Activated naive CD8-positive, alpha-beta T cell (primary cell): Measurements from ENCODE around the gene CRY2.
A peak's percentile ranks its signal among the peaks of the same experiment; 100 is the strongest.
"Not testable (repeated sequence)": the region's sequence is repeated elsewhere in the genome, so short reads cannot be mapped to it uniquely, and the experiment has no call there.

ENCODE experiments used
- H3K27ac Mint-ChIP-seq: one replicate; pipeline ENCODE4 v1.8.0; 2021; ENCODE audit warnings: mixed read lengths
- H3K27me3 Mint-ChIP-seq: one replicate; pipeline ENCODE4 v1.8.0; 2021; ENCODE audit warnings: mixed read lengths
- H3K36me3 Mint-ChIP-seq: one replicate; pipeline ENCODE4 v1.8.0; 2021; ENCODE audit warnings: mixed read lengths
- H3K4me1 Mint-ChIP-seq: one replicate; pipeline ENCODE4 v1.8.0; 2021; ENCODE audit warnings: low read depth, mixed read lengths
- H3K4me3 Mint-ChIP-seq: one replicate; pipeline ENCODE4 v1.8.0; 2021; ENCODE audit warnings: mild to moderate bottlenecking, mixed read lengths
- H3K9me3 Mint-ChIP-seq: one replicate; pipeline ENCODE4 v1.8.0; 2021; ENCODE audit warnings: low read depth, mixed read lengths

Gene CRY2

GRCh38 chr11:45889555-45889954 lies 42.3 kb downstream of the CRY2 start:
- Mint-ChIP-seq H3K4me3 (no peak overlapping the region), H3K36me3 (no peaks in the 10 kb centered on the region), H3K27me3 (peaks cover under 1% of the 10 kb centered on the region), H3K27ac (no peak overlapping the region), H3K4me1 (peaks cover 5% of the 10 kb centered on the region), H3K9me3 (no peaks in the 10 kb centered on the region)

GRCh38 chr11:45889966-45890365 lies 42.7 kb downstream of the CRY2 start:
- H3K9me3 Mint-ChIP-seq = no peaks in the 10 kb centered on the region
- H3K27me3 Mint-ChIP-seq = peaks cover 4% of the 10 kb centered on the region
- no peak overlapping the region for H3K4me3 Mint-ChIP-seq
- H3K36me3 Mint-ChIP-seq = no peaks in the 10 kb centered on the region
- H3K4me1 Mint-ChIP-seq = peaks cover 4% of the 10 kb centered on the region
- no peak overlapping the region for H3K27ac Mint-ChIP-seq

GRCh38 chr11:45890886-45891550 lies 43.7 kb downstream of the CRY2 start:
- Mint-ChIP-seq H3K27ac (no peak overlapping the region), H3K4me3 (no peak overlapping the region), H3K27me3 (peaks cover 10% of the 10 kb centered on the region), H3K36me3 (no peaks in the 10 kb centered on the region), H3K9me3 (no peaks in the 10 kb centered on the region), H3K4me1 (no peaks in the 10 kb centered on the region)

DNA sequence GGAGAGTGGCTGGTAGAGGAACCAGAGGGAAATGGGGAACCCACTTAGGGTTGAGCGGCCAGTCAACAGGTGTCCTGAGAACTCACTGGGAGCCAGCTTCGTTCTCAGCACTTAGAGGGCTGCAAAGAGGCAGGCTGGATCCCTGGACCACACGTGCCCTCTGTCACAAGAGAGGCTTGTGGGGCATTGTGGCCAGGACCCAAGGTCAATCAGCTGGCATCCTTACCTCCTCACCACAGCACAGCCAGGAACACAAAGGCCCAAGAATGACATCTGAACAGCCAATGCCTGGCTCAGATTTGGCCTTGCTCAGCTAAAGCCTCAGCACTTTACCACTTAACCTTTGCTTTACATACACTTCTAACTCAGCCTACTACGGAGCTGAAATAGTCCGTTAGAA lies 45.6 kb downstream of the CRY2 start:
- Mint-ChIP-seq H3K27me3 (peaks cover 11% of the 10 kb centered on the region), H3K36me3 (no peaks in the 10 kb centered on the region), H3K27ac (no peak overlapping the region), H3K9me3 (no peaks in the 10 kb centered on the region), H3K4me1 (no peaks in the 10 kb centered on the region), H3K4me3 (no peak overlapping the region)

- H3K27me3 Mint-ChIP-seq = peaks cover 16% of the 10 kb centered on the region
- no peak overlapping the region for H3K27ac Mint-ChIP-seq
- no peak overlapping the region for H3K4me3 Mint-ChIP-seq
- no peaks in the 10 kb centered on the region for H3K36me3 Mint-ChIP-seq
- H3K4me1 Mint-ChIP-seq = peaks cover 2% of the 10 kb centered on the region
- no peaks in the 10 kb centered on the region for H3K9me3 Mint-ChIP-seq
Measured at GRCh38 chr11:45894555-45895247, 47.4 kb downstream of the CRY2 start.

DNA sequence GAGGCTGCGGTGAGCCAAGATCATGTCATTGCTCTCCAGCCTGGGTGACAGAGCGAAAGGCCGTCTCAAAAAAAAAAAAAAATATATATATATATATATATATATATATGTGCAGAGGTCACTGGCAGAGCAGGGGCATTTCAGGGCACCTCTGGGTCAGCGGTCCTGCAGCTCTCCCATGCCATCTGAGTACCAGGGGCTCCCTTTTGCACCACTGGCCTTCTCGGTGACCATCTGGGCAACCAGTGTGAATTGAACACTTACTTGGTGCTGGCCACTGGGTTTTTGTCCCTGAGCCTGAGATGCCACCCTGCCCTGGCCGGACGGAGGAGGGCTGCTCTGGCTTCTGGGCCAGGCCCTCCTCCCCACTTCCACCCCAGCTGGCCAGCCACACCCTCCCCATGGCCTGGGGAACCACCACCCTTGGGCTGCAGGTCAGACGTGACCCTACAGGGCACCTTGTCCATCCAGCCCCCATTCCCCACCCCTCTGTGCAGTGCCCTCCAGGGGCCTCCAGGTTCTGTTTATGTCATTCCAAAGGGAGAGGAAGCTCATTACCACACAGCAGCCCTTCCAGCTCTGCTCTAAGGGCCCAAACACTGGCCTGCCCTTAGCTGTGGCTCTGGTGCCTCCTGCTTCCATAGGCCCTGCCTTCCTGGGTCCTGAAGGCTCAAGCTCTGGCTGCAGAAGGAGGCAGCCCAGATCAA lies 48.4 kb downstream of the CRY2 start:
- H3K4me1 Mint-ChIP-seq = peaks cover 2% of the 10 kb centered on the region
- no peaks in the 10 kb centered on the region for H3K9me3 Mint-ChIP-seq
- no peaks in the 10 kb centered on the region for H3K36me3 Mint-ChIP-seq
- H3K27ac Mint-ChIP-seq = no peak overlapping the region
- H3K27me3 Mint-ChIP-seq = peaks cover 16% of the 10 kb centered on the region
- no peak overlapping the region for H3K4me3 Mint-ChIP-seq

DNA sequence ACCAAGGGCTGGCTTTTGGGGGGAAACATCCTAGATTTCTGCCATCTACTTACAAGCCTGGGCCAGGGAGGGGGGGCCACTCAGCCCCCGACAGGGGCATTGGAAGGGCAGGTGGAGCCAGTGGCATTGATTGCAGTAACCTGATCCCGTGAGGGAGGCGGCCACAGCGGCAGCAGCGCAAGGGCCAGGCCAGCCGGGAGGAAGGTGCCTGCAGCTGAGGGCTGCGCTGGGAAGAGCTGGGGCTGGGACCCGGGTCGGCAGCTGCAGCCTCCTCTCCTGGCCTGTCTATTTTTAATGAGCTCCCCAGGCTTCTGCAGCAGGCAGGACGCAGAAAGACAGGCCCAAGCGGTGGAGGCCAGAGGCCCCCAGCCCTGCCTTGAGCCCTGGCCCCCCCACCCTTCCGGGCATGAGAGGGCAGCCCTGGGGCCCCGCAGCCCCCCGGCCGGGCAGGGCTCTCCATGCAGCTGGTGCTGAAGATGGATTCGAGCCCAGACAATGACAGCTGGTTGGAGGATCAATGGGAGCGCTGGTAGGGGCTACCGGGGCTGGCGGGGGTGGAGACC lies 49.2 kb downstream of the CRY2 start:
- Mint-ChIP-seq H3K9me3 (no peaks in the 10 kb centered on the region), H3K36me3 (no peaks in the 10 kb centered on the region), H3K4me1 (peaks cover 2% of the 10 kb centered on the region), H3K27ac (no peak overlapping the region), H3K27me3 (peaks cover 16% of the 10 kb centered on the region), H3K4me3 (no peak overlapping the region)

DNA sequence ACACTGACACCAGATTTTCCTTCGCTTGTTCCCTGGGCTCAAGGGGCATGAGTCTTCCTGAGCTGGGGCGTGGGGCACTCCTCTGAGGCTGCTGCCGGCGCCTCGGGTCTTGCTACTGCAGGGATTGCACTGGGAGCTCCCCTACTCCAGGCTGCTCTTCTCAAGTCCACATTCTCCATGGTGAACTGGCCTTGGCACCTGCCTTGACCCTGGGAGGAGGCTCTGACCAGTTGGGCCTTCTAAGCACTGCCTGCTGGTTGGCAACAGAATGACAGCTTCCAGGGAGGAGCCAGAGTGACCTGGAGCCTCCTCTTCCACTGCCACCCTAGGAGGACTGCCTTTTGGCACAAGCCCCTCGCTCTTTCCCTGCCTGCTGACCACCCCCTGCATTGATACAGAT lies 50.3 kb downstream of the CRY2 start:
- H3K4me3 Mint-ChIP-seq = no peak overlapping the region
- H3K4me1 Mint-ChIP-seq = peaks cover 2% of the 10 kb centered on the region
- H3K9me3 Mint-ChIP-seq = no peaks in the 10 kb centered on the region
- H3K27me3 Mint-ChIP-seq = peaks cover 16% of the 10 kb centered on the region
- no peaks in the 10 kb centered on the region for H3K36me3 Mint-ChIP-seq
- no peak overlapping the region for H3K27ac Mint-ChIP-seq

DNA sequence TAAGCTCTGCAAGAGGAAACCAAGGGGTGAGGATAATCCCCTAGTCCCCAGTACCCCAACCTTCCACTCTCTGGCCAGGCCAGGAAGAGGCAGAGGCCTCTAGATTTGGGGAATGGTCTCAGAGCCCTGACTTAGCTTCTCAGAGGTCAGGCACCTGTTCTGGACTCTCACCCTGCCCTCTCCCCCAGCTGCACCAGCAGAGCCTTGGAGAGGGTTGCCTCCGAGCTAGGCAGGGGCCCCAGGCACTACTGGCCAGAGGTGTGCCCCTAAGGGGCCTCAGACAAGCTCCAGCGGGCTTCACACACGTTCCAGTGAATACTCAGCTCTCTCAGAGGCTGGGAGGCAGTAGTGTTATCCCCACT lies 51.8 kb downstream of the CRY2 start:
- peaks cover 2% of the 10 kb centered on the region for H3K4me1 Mint-ChIP-seq
- no peak overlapping the region for H3K27ac Mint-ChIP-seq
- peaks cover 16% of the 10 kb centered on the region for H3K27me3 Mint-ChIP-seq
- peak overlapping the region; percentile 65 for H3K4me3 Mint-ChIP-seq
- no peaks in the 10 kb centered on the region for H3K36me3 Mint-ChIP-seq
- no peaks in the 10 kb centered on the region for H3K9me3 Mint-ChIP-seq

- Mint-ChIP-seq H3K4me3 (peak overlapping the region; percentile 65), H3K27me3 (peaks cover 15% of the 10 kb centered on the region)
Measured at GRCh38 chr11:45899448-45900174, 52.3 kb downstream of the CRY2 start.

DNA sequence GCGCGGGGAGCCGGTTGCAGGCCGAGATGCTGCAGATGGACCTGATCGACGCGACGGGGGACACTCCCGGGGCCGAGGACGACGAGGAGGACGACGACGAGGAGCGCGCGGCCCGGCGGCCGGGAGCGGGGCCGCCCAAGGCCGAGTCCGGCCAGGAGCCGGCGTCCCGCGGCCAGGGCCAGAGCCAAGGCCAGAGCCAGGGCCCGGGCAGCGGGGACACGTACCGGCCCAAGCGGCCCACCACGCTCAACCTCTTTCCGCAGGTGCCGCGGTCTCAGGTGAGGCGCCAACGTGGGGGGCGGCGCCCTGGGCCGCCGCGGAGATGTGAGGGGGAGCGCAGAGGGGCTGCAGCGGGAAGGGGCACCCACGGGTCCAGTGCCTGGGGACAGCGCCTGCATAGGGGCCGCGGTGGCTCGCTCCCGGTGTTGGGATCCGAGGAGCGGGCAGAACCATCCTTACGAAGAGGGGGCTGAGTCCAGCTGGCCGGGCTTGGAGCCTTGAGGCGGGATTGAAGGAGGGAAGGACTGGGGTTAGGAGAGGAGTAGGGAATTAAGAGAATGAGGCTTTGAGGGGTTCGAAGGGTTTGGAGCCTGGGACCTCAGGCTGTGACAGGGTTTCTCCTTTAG lies 53.0 kb downstream of the CRY2 start:
- not testable (repeated sequence) for H3K27ac Mint-ChIP-seq, H3K36me3 Mint-ChIP-seq, H3K27me3 Mint-ChIP-seq, H3K4me1 Mint-ChIP-seq, H3K9me3 Mint-ChIP-seq
- H3K4me3 Mint-ChIP-seq = peak overlapping the region; percentile 73

More at GRCh38 chr11:45899448-45900174, 52.3 kb downstream of the CRY2 start:
- Mint-ChIP-seq H3K9me3 (no peaks in the 10 kb centered on the region), H3K4me1 (peaks cover 2% of the 10 kb centered on the region), H3K27ac (no peak overlapping the region), H3K36me3 (no peaks in the 10 kb centered on the region)

GRCh38 chr11:45900916-45901617 lies 53.8 kb downstream of the CRY2 start:
- Mint-ChIP-seq H3K9me3 (no peaks in the 10 kb centered on the region), H3K4me1 (peaks cover 5% of the 10 kb centered on the region), H3K27me3 (peaks cover 6% of the 10 kb centered on the region), H3K36me3 (no peaks in the 10 kb centered on the region), H3K27ac (no peak overlapping the region), H3K4me3 (peak overlapping the region; percentile 73)

GRCh38 chr11:45901626-45902025 lies 54.4 kb downstream of the CRY2 start:
- H3K4me1 Mint-ChIP-seq = peaks cover 8% of the 10 kb centered on the region
- no peaks in the 10 kb centered on the region for H3K36me3 Mint-ChIP-seq
- no peak overlapping the region for H3K27ac Mint-ChIP-seq
- H3K4me3 Mint-ChIP-seq = no peak overlapping the region
- H3K9me3 Mint-ChIP-seq = no peaks in the 10 kb centered on the region
- peaks cover 6% of the 10 kb centered on the region for H3K27me3 Mint-ChIP-seq
